Endodermal cell (in vitro differentiated cells): ENCODE results near the gene ORM1. TPM values are rescaled to one million over a fixed set of nuclear protein-coding genes. Genes with fewer than 3 reads are reported as not detected.

Source experiments
- DNase-seq: peaks from one replicate; pipeline ENCODE4 v3.0.0-alpha.2; 2017
- H3K27ac ChIP-seq: 2 replicates; pipeline ENCODE4 v1.5.1; 2013; ENCODE audit warnings: mild to moderate bottlenecking, low read depth, low read length, moderate library complexity
- H3K27me3 ChIP-seq: 2 replicates; pipeline ENCODE4 v1.6.1; 2013; ENCODE audit warnings: mild to moderate bottlenecking, low read length, moderate library complexity; ENCODE audit not compliant: insufficient read depth, control insufficient read depth, poor library complexity, severe bottlenecking
- H3K36me3 ChIP-seq: 2 replicates; pipeline ENCODE4 v1.7.0; 2013; ENCODE audit warnings: mild to moderate bottlenecking, low read length, moderate library complexity; ENCODE audit not compliant: control insufficient read depth, insufficient read depth
- H3K4me1 ChIP-seq: one replicate; pipeline ENCODE4 v1.7.0; 2013; ENCODE audit warnings: low read length; ENCODE audit not compliant: control insufficient read depth, insufficient read depth
- H3K4me3 ChIP-seq: 2 replicates; pipeline ENCODE4 v1.5.1; 2013; ENCODE audit warnings: mild to moderate bottlenecking, low read length, moderate library complexity
- H3K9ac ChIP-seq: 2 replicates; pipeline ENCODE4 v1.6.1; 2013; ENCODE audit warnings: mild to moderate bottlenecking, low read length, moderate library complexity; ENCODE audit not compliant: poor library complexity, severe bottlenecking; ENCODE audit errors: extremely low read depth
- H3K9me3 ChIP-seq: 2 replicates; pipeline ENCODE4 v1.6.1; 2013; ENCODE audit warnings: mild to moderate bottlenecking, low read length, moderate library complexity; ENCODE audit not compliant: control insufficient read depth
- H3K27ac Mint-ChIP-seq: 2 replicates; pipeline ENCODE4 v1.8.0; 2020; ENCODE audit warnings: mixed read lengths
- H3K27me3 Mint-ChIP-seq: 2 replicates; pipeline ENCODE4 v1.8.0; 2021; ENCODE audit warnings: mild to moderate bottlenecking, mixed read lengths; ENCODE audit not compliant: insufficient read depth
- H3K36me3 Mint-ChIP-seq: 2 replicates; pipeline ENCODE4 v1.8.0; 2020; ENCODE audit warnings: low read depth, mixed read lengths
- H3K4me1 Mint-ChIP-seq: 2 replicates; pipeline ENCODE4 v1.8.0; 2020; ENCODE audit warnings: mixed read lengths
- H3K4me3 Mint-ChIP-seq: 2 replicates; pipeline ENCODE4 v1.8.0; 2020; ENCODE audit warnings: mild to moderate bottlenecking, moderate library complexity, mixed read lengths
- H3K9me3 Mint-ChIP-seq: 2 replicates; pipeline ENCODE4 v1.8.0; 2020; ENCODE audit warnings: mild to moderate bottlenecking, mixed read lengths
- WGBS, 2 experiments: methylation state at CpG; one replicate each; pipeline versions ENCODE4 v1.1.5 to v1.1.7; 2013; ENCODE audit warnings: missing lambda C conversion rate in 2 of 2, mixed read lengths in 1 of 2; ENCODE audit not compliant: insufficient coverage in 1 of 2, insufficient read length in 1 of 2; 5-methylcytosine and 5-hydroxymethylcytosine counted together
- total RNA-seq, 2 donors: library from RNA; stranded (reverse); fragmentation: NEBNext Ultra II Directional in 1 of 2; extraction: Animal tissue kit (Norgen Biotek cat#: 25700) in 1 of 2; gene quantifications; 2 replicates in 1 of 2; 3 replicates in 1 of 2; pipeline ENCODE4 v1.2.1, GENCODE V29; 2021
- TF ChIP-seq, protein P1 (sequence below): fragments of 200-600 bp; sonication (generic); conservative IDR thresholded peaks from 2 replicates; pipeline ENCODE4 v1.5.0; 2021; ENCODE audit warnings: antibody characterized with exemption, mild to moderate bottlenecking

ORM1 gene
- total RNA-seq, 2 donors from 2014 or later = 0.59 TPM; not detected in 1

DNA sequence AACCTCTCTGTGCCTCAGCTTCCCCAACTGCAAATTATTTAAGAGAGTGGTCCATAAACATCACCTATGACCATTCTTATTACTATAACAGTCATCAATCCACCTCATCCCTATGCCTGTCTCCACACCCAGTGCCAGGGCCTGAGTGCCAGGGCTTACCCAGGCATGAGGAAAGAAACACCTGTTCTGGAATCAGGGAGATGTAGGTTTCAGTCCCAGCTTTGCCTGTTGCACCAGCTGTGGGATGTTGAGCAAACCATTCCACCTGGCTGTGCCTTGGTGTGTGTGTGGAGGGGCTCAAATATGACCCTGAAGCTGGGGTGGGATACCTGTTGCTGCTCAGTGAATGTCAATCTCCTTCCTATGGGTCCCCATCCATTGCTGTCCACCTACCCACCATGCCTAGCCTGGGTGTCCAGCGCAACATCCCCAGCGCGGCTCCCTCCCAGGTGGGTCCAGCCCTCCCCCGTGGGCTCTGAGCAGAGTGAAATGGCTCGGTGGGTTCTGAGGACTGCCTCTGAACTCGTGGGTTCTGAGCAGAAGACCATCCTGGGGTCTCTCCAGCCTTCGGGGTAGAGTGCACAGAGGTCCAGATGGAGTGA lies 48.5 kb downstream of the ORM1 start:
- no peaks in the 10 kb centered on the region for H3K27me3 ChIP-seq
- H3K27me3 Mint-ChIP-seq = no peaks in the 10 kb centered on the region
- no peak overlapping the region for H3K9ac ChIP-seq
- no peak overlapping the region for H3K4me3 ChIP-seq
- H3K4me1 Mint-ChIP-seq = peaks cover 20% of the 10 kb centered on the region
- no peak for DNase-seq
- no peaks in the 10 kb centered on the region for H3K9me3 ChIP-seq
- H3K27ac ChIP-seq = no peak overlapping the region
- H3K9me3 Mint-ChIP-seq = no peaks in the 10 kb centered on the region
- 86 to 95% methylated on average over 6 to 7 of the region's 7 CpGs for WGBS, 2 experiments
- H3K4me3 Mint-ChIP-seq = no peak overlapping the region
- TF ChIP-seq, protein P1, sequence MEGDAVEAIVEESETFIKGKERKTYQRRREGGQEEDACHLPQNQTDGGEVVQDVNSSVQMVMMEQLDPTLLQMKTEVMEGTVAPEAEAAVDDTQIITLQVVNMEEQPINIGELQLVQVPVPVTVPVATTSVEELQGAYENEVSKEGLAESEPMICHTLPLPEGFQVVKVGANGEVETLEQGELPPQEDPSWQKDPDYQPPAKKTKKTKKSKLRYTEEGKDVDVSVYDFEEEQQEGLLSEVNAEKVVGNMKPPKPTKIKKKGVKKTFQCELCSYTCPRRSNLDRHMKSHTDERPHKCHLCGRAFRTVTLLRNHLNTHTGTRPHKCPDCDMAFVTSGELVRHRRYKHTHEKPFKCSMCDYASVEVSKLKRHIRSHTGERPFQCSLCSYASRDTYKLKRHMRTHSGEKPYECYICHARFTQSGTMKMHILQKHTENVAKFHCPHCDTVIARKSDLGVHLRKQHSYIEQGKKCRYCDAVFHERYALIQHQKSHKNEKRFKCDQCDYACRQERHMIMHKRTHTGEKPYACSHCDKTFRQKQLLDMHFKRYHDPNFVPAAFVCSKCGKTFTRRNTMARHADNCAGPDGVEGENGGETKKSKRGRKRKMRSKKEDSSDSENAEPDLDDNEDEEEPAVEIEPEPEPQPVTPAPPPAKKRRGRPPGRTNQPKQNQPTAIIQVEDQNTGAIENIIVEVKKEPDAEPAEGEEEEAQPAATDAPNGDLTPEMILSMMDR = no peak
- no peaks in the 10 kb centered on the region for H3K36me3 ChIP-seq
- no peaks in the 10 kb centered on the region for H3K36me3 Mint-ChIP-seq
- H3K27ac Mint-ChIP-seq = no peak overlapping the region
- H3K4me1 ChIP-seq = peaks cover 6% of the 10 kb centered on the region

DNA sequence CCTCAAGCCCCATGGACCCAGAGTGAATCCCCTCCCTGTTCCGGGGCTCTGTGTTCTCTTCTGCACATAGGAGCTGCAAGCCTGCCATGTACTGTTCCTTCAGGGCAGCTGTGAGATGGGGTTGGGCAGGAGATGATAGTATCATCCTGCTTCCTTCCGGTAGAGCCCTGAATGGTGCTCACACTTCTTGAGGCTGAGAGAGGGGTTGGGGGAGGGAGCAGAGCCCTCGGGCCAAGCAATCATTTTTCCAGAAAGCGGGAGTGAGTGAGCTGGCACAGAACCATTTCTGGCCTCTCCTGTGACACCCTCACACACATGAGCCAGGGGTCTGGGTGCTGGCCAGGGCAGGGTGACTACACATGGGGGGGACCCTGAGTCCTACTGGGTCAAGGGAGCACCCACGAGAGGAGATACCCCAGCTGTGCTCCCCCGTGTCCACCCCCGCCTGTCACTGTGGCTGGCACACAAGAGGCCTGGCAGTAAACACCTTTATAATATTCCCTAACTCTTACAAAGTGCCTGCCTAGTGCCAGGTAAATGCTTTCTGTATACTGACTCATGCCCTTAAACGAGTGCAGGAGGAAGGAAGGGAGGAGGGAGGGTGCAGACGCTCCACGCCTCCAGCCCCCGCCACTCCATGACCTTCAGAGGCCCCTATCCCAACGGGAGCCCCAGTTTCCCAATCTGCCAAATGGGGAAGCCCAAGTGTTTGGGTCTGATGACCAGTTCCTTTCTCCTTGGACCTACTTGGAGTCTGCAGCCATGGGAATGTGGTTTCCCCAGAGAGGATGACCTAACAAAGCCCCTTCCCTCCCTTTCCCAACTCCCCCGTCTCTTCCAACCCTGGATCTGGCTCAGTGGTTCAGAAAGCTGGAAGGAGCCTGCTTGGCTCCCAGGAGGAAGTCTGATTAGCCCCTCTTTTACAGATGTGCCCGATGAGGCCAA lies 49.3 kb downstream of the ORM1 start:
- Histone ChIP-seq H3K4me3 (no peak overlapping the region), H3K9ac (no peak overlapping the region), H3K4me1 (peaks cover 6% of the 10 kb centered on the region), H3K27ac (no peak overlapping the region), H3K36me3 (no peaks in the 10 kb centered on the region), H3K27me3 (no peaks in the 10 kb centered on the region), H3K9me3 (no peaks in the 10 kb centered on the region)
- Mint-ChIP-seq H3K27ac (peak overlapping the region; percentile 45), H3K27me3 (no peaks in the 10 kb centered on the region), H3K4me3 (no peak overlapping the region), H3K9me3 (no peaks in the 10 kb centered on the region), H3K4me1 (peaks cover 20% of the 10 kb centered on the region), H3K36me3 (peaks cover 4% of the 10 kb centered on the region)
- WGBS, 2 experiments = 69 to 84% methylated on average over 7 to 14 of the region's 14 CpGs
- TF ChIP-seq, protein P1 = no peak
- no peak for DNase-seq

GRCh38 chr9:114372921-114373448 lies 50.1 kb downstream of the ORM1 start:
- Histone ChIP-seq H3K27me3 (no peaks in the 10 kb centered on the region), H3K4me1 (peaks cover 6% of the 10 kb centered on the region), H3K9ac (no peak overlapping the region), H3K27ac (no peak overlapping the region), H3K36me3 (no peaks in the 10 kb centered on the region), H3K9me3 (no peaks in the 10 kb centered on the region), H3K4me3 (no peak overlapping the region)
- H3K9me3 Mint-ChIP-seq = no peaks in the 10 kb centered on the region
- no peaks in the 10 kb centered on the region for H3K27me3 Mint-ChIP-seq
- no peak overlapping the region for H3K27ac Mint-ChIP-seq
- H3K4me3 Mint-ChIP-seq = no peak overlapping the region
- 82% methylated on average over 9 of the region's 9 CpGs; no CpG with 5 or more reads in 1 of the 2 experiments for WGBS, 2 experiments
- no peak for DNase-seq
- peaks cover 20% of the 10 kb centered on the region for H3K4me1 Mint-ChIP-seq
- TF ChIP-seq, protein P1 = no peak
- H3K36me3 Mint-ChIP-seq = peaks cover 4% of the 10 kb centered on the region
